Gastroesophageal sphincter (tissue), 4 donors: Measurements from ENCODE around the gene PER2. TPM values are rescaled to one million over a fixed set of nuclear protein-coding genes. Genes with fewer than 3 reads are reported as not detected.
A peak's percentile ranks its signal among the peaks of the same experiment; 100 is the strongest.

Experiments
- ATAC-seq: fragments of 150-250 bp; one replicate; pipeline ENCODE4 v1.9.1; 2016; ENCODE audit warnings: mild to moderate bottlenecking, moderate library complexity
- H3K27ac ChIP-seq, 4 donors: fragments of 200-600 bp; sonication (generic) in 3 of 4; 1 replicate in 3 of 4; 2 replicates in 1 of 4; pipeline ENCODE4 v1.5.1; 2016 to 2019
- H3K27me3 ChIP-seq: fragments of 200-600 bp; sonication (generic); one replicate; pipeline ENCODE4 v1.5.1; 2019
- H3K36me3 ChIP-seq, 2 donors: fragments of 200-600 bp; sonication (generic); one replicate each; pipeline ENCODE4 v1.5.1; 2019; ENCODE audit warnings: control low read depth in 1 of 2
- H3K4me1 ChIP-seq, 3 donors: fragments of 200-600 bp; sonication (generic); 1 replicate in 2 of 3; 2 replicates in 1 of 3; pipeline ENCODE4 v1.5.1; 2016 to 2019; ENCODE audit warnings: control low read depth in 2 of 3
- H3K4me3 ChIP-seq, 2 donors: fragments of 200-600 bp; sonication (generic); one replicate each; pipeline ENCODE4 v1.5.1; 2019; ENCODE audit warnings: mild to moderate bottlenecking in 1 of 2, moderate library complexity in 1 of 2
- H3K9me3 ChIP-seq, 3 donors: fragments of 200-600 bp; sonication (generic); one replicate each; pipeline ENCODE4 v1.5.1; 2017 to 2019; ENCODE audit warnings: control low read depth in 2 of 3
- CTCF ChIP-seq, 4 experiments: fragments of 200-600 bp in 2 of 4; fragments of 450-650 bp in 2 of 4; sonication (generic) in 1 of 4; IDR thresholded peaks; one replicate each; pipeline ENCODE4 v1.5.1; 2017 to 2019; ENCODE audit warnings: antibody characterized with exemption in 4 of 4, mild to moderate bottlenecking in 2 of 4, moderate library complexity in 2 of 4
- EP300 ChIP-seq: sonication (generic); formaldehyde crosslinking; IDR thresholded peaks from one replicate; pipeline ENCODE4 v1.6.1; 2017; ENCODE audit warnings: antibody characterized with exemption, mild to moderate bottlenecking
- POLR2A ChIP-seq, 2 donors: fragments of 450-650 bp; IDR thresholded peaks; one replicate each; pipeline ENCODE4 v1.6.1; 2017; ENCODE audit warnings: antibody characterized with exemption in 2 of 2, mild to moderate bottlenecking in 2 of 2, moderate library complexity in 1 of 2
- POLR2AphosphoS5 ChIP-seq: sonication (generic); formaldehyde crosslinking; IDR thresholded peaks from one replicate; pipeline ENCODE4 v1.6.1; 2017; ENCODE audit warnings: antibody characterized with exemption
- WGBS, 2 donors: methylation state at CpG; one replicate each; pipeline ENCODE4 v1.1.5; 2018; ENCODE audit warnings: low coverage in 1 of 2; 5-methylcytosine and 5-hydroxymethylcytosine counted together
- total RNA-seq, 4 donors: library from RNA; depleted of rRNA; stranded (reverse); fragments of >200 nt; gene quantifications; one replicate each; pipeline ENCODE4 v1.1.0, GENCODE V29; 2016

The PER2 gene
- total RNA-seq, 4 donors from 2014 or later = 8.7 to 20.5 (median 17.0) TPM

GRCh38 chr2:238262496-238263122 lies 25.8 kb downstream of the PER2 start:
- peaks cover 0 to 91% of the 10 kb centered on the region in 2 donors for H3K36me3 ChIP-seq
- 80% methylated on average over 2 of the region's 12 CpGs; no CpG with 5 or more reads in 1 of the 2 donors for WGBS, 2 donors
- no peak for ATAC-seq

GRCh38 chr2:238261718-238262375 lies 26.6 kb downstream of the PER2 start:
- ATAC-seq = no peak
- WGBS, 2 donors = 91 to 93% methylated on average over 8 to 11 of the region's 16 CpGs
- H3K27ac ChIP-seq = peak overlapping the region in 3 of 4 donors; percentile 17 to 70 (median 68)
- no peaks in the 10 kb centered on the region for H3K27me3 ChIP-seq
- no peak overlapping the region for H3K4me3 ChIP-seq
- no peaks in the 10 kb centered on the region for H3K9me3 ChIP-seq
- no peak for TF ChIP-seq POLR2AphosphoS5
- no peak for TF ChIP-seq EP300
- no peak for TF ChIP-seq POLR2A (IDR thresholded peaks at IDR 0.05)
- no peak for TF ChIP-seq CTCF (IDR thresholded peaks at IDR 0.05)
- H3K36me3 ChIP-seq = peaks cover 0 to 91% of the 10 kb centered on the region in 2 donors
- H3K4me1 ChIP-seq = peaks cover 0 to 31% (median 14%) of the 10 kb centered on the region in 3 donors

More at GRCh38 chr2:238262496-238263122, 25.8 kb downstream of the PER2 start:
- H3K4me1 ChIP-seq = peaks cover 0 to 31% (median 14%) of the 10 kb centered on the region in 3 donors
- no peak for TF ChIP-seq POLR2A (IDR thresholded peaks at IDR 0.05)
- no peak for TF ChIP-seq POLR2AphosphoS5
- TF ChIP-seq CTCF (IDR thresholded peaks at IDR 0.05) = no peak
- no peak for TF ChIP-seq EP300
- H3K27me3 ChIP-seq = no peaks in the 10 kb centered on the region
- no peak overlapping the region for H3K4me3 ChIP-seq
- peak overlapping the region; percentile 3 to 70 (median 68) for H3K27ac ChIP-seq
- H3K9me3 ChIP-seq = no peaks in the 10 kb centered on the region

GRCh38 chr2:238260883-238261282 lies 27.5 kb downstream of the PER2 start:
- H3K27me3 ChIP-seq = no peaks in the 10 kb centered on the region
- no peak overlapping the region for H3K27ac ChIP-seq
- TF ChIP-seq POLR2A (IDR thresholded peaks at IDR 0.05) (no peak), POLR2AphosphoS5 (no peak), CTCF (IDR thresholded peaks at IDR 0.05) (no peak), EP300 (no peak)
- no peak for ATAC-seq
- no CpG with 5 or more reads among the region's 18 CpGs for WGBS, 2 donors
- H3K4me1 ChIP-seq = peaks cover 0 to 31% (median 14%) of the 10 kb centered on the region in 3 donors
- no peak overlapping the region for H3K4me3 ChIP-seq
- H3K36me3 ChIP-seq = peaks cover 0 to 91% of the 10 kb centered on the region in 2 donors
- no peaks in the 10 kb centered on the region for H3K9me3 ChIP-seq

- peaks cover 0 to 91% of the 10 kb centered on the region in 2 donors for H3K36me3 ChIP-seq
- 76 to 90% methylated on average over 5 to 8 of the region's 21 CpGs for WGBS, 2 donors
- peaks cover 0 to 26% (median 14%) of the 10 kb centered on the region in 3 donors for H3K4me1 ChIP-seq
- no peak for ATAC-seq
- TF ChIP-seq POLR2A (IDR thresholded peaks at IDR 0.05) (no peak), CTCF (IDR thresholded peaks at IDR 0.05) (no peak), POLR2AphosphoS5 (no peak), EP300 (no peak)
- H3K9me3 ChIP-seq = no peaks in the 10 kb centered on the region
- H3K4me3 ChIP-seq = no peak overlapping the region
- no peak overlapping the region for H3K27ac ChIP-seq
- no peaks in the 10 kb centered on the region for H3K27me3 ChIP-seq
These were observed 29.1 kb downstream of the PER2 start for GRCh38 chr2:238259061-238260020.
